ENCODE results near the gene AAK1.
"Not testable (repeated sequence)": the region's sequence is repeated elsewhere in the genome, so short reads cannot be mapped to it uniquely, and the experiment has no call there.

Gene AAK1

DNA sequence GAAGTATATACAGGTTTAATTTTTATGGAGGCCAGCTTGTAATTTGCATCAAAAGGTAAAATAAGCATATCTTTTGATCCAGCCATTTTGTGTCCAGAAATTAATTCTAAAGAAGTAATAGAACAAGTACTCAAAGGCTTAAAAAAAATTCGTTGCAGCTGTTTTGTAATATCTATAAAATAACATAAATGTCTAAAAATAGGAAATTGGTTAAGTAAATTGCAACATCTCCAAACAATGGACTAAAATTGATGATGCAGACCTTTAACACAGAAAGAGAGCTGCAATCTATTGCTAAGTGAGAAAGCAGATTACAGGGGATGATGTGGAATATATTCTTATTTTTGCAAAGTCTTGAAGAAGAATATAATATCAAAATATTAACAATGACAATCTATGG is 19.4 kb downstream of the AAK1 start:
- DNase-seq, result no peak

DNA sequence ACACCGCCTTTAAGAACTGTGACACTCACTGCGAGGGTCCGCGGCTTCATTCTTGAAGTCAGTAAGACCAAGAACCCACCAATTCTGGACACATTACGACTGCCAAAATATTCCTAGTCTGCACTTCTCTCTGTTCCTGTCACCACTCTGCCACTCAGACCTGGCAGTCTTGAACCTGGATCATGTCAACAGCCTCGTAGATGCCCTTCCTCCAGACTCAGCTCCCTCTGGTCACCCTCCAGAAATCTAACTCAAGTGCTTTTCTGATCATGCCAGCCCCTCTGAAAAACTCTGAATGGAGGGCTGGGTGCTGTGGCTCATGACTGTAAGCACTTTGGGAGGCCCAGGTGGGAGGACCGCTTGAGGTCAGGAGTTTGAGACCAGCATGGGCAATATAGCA is 20.3 kb downstream of the AAK1 start:
- no peak for DNase-seq

DNA sequence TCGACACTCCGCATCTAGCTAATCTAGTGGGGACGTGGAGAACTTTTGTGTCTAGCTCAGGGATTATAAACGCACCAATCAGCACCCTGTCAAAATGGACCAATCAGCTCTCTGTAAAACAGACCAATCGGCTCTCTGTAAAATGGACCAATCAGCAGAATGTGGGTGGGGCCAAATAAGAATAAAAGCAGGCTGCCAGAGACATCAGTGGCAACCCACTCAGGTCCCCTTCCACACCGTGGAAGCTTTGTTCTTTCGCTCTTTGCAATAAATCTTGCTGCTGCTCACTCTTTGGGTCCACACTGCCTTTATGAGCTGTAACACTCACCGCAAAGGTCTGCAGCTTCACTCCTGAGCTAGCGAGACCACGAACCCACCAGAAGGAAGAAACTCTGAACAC is 20.7 kb downstream of the AAK1 start:
- DNase-seq, result not testable (repeated sequence)

DNA sequence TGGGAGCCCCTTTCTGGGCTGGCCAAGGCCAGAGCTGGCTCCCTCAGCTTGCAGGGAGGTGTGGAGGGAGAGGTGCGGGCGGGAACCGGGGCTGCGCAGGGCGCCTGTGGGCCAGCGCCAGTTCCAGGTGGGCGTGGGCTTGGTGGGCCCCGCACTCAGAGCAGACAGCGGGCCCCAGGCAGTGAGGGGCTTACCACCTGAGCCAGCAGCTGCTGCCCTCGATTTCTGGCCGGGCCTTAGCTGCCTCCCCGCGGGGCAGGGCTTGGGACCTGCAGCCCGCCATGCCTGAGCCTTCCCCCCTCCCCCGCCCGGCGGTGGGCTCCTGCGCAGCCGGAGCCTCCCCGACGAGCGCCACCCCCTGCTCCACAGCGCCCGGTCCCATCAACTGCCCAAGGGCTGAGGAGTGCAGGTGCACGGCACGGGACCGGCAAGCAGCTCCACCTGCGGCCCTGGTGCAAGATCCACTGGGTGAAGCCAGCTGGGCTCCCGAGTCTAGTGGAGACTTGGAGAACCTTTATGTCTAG is 21.5 kb downstream of the AAK1 start:
- DNase-seq, result not testable (repeated sequence)

DNA sequence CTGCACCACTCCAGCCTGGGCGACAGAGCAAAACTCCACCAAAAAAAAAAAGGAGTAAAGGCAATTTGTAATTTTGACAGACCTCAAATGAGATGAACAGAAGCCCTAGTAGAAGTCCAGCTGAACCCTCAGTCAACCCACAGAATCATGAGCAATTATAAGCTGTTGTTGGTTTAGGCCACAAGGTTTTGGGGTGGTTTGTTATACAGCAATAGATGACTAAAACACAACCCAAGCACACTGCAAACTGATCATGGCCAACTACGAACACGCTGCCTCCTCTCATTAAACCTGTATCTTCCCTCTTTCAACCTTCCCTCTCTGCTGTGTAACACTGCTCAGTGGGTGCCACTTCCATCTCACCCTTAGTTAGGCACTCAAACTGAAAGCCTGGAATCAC is 22.1 kb downstream of the AAK1 start:
- no peak for DNase-seq

DNA sequence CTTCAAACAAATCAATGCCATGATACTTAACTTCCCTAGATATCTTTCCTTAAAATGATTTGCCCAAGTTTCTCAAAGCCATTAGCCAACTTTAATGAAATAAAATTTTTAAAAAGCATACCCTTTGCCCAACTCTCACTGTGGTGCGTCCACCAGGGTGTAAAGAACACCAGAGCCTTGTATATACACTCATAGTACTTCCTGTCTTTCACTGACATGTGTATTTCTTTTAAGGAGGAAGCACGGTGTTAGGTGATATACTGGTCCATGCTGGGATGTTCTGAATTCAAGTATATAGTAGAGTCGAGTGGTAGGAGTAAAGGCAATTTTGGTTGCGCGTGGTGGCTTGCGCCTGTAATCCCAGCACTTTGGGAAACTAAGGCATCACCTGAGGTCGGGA is 22.7 kb downstream of the AAK1 start:
- no peak for DNase-seq

DNA sequence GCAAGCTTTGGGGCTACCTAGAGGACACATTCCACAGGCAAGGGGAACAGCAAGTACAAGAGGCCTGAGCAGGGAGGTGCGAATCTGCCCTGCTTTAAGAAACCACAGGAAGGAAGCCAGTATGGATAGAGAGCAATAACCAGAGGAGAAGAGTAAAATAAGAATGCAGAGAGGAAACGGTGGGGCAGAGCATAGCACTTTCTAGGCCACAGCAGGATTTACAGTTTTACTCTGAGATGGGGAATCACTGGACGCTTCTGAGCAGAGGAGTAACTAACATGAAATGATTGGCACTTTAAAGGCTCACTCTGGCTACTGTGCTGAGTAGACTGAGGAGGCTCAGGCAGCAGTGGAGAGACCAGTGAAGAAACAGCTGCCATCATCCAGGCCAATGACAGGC is 23.8 kb downstream of the AAK1 start:
- no peak for DNase-seq

DNA sequence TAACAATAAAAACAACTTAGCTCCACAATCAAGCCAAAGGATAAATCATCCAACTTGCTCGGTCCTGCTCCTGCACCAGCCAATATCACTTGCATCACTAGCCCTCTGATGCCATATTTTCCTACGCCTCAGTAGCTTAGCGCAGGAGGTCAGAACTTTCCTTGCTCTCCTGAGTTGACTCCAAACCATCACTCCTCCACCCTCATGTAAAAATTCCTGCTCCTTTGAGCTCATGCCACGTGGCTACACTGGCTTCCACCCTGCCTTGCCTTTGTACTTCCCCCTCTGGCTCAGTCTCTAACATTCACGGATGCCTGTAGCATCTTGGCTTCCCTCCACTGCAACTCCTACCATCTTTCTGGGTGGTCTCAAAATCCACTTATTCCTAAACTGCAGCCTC is 25.2 kb downstream of the AAK1 start:
- no peak for DNase-seq

DNA sequence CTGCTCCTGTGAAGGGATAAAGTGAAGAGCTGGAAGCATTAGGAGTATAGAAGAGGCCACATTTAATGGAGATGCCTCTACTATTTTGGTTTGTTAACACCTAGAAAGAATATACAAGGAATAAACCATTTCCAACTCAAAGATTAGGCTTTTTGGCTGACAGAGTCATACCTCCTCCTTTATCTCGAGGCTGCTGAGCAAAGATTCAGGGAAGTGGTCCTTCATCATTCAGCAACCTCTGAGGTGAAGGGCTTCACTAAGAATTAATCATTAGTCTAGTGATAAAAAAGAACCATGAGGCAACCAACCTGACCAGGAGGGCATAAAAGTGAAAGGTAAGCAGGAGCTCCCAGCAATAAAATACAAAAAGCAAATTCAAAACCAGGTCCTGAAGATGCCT is 25.8 kb downstream of the AAK1 start:
- no peak for DNase-seq

DNA sequence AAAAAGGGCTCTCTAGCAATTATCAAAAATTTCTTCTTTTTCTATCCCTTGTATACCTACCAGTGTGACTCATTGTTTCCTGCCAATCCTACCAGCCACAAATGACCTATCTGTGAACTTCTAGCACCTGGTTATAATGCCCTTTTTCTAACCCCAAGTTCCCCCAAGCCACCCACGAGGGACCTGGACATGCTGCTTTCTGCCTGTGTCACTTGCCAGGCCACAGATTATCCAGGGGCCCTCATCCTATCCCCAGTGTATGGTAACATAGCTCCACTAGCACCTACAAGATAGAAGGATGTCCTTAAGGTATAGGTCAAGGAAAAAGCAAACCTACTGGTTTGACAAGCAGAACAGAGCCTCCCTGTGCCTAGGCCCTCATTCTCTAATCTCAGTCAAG is 26.8 kb downstream of the AAK1 start:
- no peak for DNase-seq

DNA sequence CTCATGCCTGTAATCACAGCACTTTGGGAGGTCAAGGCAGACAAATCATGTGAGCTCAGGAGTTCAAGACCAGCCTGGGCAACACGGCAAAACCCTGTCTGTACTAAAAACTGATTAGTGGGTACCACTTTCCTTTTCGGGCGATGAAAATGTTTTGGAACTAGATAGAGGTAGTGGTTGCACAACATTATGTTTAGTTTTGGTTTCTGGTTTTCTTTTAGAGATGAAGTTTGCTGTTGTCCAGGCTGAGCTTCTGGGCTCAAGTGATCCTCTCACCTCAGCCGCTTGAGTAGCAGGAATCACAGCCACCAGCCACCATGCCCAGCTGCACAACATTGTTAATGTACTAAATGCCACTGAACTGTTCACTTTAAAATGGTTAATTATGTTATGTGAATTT is 27.6 kb downstream of the AAK1 start:
- DNase-seq, result no peak

DNA sequence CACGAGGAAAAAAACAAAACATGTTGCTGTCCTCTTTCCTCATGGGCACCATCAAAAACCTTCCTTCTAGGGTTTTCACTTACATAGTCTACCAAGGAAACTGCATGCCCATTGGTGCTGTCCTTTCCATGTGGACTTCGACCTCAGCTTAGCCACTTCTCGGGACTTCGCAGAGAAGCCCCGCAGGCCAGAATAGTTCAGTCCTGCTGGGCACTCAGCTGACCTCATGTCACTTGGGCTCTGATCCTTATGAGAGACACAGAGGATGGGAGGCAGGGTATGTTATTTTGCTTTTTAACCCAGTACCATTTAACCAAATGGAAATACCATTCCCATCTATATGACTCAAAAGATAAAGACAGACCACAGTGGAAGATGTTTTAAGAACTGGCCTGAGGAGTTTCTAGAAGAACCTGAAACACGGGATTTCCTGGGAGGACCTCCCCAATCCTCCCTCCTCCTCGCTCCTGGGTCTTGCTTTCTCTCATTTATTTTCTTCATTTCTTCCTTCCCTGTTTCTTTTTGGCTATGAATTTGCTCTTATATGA is 28.4 kb downstream of the AAK1 start:
- DNase-seq, result no peak

DNA sequence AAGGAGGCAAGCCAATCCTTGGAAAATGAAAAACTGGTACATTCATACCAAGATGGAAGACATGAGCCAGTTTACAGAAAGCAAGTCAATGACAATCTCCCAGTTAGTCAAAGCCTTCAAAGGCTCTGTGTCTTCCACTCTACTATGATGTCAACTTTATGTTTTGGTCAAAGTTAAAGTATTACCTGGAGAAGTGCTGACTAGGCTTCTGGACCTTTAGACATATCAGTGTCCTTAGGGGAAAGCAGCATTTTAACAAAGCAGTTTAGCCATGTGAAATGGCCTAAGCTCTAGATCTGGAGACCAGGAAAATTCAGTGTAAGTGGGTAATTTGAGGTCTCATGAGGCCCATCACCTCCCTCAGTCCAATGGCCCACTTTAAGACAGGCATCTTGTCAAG is 30.8 kb downstream of the AAK1 start:
- DNase-seq, result no peak

DNA sequence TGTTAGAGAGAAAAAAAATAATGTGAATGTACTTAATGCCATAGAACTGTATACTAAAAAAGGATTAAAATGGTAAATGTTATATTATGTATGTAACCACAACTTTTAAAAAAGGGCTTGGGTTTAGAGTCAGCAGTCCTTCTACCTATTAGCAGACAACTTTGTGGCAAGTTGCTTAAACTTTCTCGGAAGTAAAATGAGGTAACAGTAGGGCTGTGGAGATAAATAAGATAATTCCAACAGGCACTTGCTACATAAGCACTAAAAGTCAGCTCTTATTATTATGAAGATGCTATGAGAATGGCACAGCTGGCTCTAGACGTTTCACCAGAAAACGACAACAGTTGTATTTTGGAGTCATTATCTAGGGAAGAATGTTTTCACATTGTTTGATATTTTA is 31.3 kb downstream of the AAK1 start:
- DNase-seq, result no peak

DNA sequence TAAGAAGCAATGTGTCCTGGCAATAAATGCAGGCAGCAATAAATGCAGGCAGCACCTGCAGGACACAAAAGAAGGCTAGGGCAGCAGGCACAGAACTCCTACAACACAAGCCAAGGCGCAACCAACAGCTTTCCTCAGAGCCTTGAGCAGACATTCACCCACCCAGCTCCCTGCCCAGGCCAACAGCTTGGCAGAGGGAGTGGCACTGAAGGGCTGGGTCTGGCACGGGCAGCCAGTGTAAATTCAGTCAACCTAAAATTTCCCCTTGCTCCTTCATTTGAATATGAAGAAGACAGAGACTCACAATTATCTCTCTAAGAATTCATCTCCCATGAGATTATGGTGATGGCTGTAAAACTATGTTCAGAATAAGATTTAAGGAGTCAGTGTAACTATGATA is 35.4 kb downstream of the AAK1 start:
- DNase-seq, result no peak

DNA sequence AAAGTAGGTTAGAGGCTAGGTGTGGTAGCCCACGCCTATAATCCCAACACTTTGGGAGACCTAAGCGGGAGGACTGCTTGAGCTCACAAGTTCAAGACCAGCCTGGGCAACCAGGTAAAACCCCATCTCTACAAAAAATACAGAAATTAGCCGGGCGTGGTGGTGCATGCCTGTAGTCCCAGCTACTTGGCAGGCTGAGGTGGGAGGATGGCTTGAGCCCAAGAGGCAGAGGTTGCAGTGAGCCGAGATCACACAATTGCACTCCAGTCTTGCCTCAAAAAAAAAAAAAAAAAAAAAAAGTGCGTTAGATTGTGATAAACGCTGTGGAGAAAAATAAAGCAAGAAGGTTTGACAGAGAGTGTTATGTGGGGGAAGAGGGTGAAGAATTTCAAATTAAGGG is 36.8 kb downstream of the AAK1 start:
- not testable (repeated sequence) for DNase-seq

DNA sequence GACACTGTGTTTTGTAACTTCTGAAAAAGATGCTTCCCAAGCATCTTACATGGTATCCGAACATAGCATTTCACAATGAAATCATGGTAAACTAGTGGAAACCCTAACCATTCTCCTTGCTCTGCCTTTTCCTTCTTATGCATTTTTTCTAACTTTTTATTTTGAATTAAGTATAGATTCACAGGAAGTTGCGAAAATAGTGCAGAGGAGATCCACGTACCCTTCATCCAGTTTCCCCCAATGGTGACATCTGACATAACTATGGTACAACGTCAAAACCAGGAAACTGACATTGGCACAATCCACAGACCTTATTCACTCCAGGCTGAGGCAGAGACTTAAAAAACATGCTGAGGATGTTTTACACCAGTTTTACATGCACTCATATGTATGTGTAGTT is 38.3 kb downstream of the AAK1 start:
- DNase-seq, result no peak

DNA sequence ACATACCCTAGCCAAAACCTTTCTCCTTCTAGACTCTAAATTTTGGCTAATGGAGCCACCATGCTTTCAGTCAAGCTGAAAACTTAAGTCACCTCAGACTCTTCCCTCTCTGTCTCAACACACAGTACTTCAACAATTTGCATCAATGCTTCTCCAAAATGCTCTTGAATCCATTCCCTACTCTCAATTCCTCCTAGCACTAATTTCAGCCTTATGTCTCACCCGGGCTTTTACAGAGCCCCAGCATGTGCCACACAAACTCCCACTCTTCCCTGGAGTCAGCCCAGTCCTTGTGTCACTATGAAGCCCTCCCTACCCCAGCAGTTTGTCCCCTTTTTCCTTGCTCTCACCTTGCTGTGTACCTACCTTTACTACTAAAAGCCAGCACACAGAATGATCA is 38.7 kb downstream of the AAK1 start:
- no peak for DNase-seq

DNA sequence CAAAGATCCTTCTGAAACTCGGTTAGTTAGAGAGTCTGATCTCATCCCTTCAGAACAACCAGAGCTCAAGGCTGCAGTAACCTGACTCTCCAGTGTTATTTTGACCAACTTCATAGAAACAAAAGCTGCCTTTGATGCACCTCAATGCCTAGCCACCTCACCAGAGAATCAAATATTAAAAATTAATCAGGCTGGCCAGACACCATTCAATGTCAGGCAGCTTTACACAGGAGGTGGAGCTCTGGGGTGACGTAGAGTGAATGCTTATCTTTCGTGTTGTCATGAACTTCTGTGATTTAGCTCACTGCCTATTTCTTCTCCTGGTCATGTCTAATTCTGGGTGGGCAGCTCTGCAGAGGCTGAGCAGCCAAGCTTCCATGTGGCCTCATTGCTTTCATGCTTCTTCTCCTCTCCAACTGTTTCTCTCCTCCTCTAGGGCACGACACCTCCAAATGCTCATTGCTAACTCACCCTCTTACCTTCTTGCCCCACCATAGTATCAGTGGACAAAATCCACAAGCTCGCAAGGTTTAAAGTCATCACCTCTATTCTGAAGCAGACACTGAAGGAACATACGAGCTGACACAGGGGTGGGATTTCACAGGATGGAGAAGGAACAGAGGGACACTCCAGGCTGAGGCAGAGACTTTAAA is 39.4 kb downstream of the AAK1 start:
- DNase-seq, result no peak

DNA sequence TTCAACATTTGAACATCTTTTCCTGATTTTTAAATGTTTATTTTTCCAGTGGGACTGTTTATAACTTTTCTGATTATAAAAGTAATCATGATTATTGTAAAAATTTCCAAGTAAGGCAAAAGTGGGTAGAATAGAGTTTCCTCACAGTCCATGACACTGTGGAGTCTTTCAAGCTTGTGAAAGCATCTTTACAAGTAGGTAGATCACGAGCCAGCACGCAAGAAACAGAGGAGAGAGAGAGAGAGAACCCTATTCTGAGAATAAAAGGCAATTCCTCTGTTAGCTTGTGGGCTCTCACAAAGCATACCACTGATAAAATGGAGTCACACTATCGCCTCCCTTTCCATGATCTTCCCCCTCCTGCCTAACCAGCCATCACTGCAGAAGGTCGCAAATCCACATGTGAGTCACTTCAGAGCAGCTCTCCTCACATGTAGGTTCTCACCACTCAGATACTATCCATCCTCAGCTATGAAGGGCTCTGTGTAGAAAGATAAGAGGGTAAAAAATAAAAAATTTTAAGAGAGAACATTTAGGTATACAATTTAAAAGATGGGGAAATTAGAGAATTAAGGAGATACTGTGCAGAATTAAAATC is 40.3 kb downstream of the AAK1 start:
- DNase-seq, result no peak

DNA sequence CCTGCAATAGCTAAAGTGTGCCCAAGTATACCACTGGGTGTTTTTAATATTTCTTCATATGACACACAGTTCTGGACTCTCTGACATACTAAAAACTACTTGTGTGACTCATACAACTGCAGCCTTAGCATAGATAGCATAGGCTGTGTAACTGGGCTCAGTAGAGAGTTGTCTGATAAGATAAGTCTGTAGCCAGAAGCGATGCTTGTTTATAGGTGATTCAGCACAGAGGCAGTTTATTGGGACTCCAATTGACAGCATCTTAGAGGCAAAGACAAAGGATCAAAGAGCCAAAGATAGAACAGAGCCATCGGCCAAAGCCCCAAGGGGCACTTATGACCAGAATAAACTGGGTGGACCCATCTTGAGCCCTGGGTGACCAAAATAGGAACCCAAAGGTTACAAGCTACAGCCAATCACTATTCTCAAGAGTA is 42.3 kb downstream of the AAK1 start:
- no peak for DNase-seq

DNA sequence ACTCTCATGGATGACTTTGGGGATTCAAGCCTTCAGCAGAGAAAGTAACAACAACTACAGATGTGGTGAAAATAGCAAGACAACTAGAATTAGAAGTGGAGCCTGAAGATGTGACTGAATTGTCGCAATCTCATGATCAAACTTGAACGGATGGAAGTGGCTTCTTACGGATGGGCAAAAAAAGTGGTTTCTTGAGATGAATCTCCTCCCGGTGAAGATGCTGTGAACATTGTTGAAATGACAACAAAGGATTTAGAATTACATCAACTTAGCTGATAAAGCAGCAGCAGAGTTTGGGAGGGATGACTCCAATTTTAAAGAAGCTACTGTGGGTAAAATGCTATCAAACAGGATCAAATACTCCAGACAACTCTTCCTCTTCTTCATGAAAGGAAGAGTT is 43.1 kb downstream of the AAK1 start:
- no peak for DNase-seq

DNA sequence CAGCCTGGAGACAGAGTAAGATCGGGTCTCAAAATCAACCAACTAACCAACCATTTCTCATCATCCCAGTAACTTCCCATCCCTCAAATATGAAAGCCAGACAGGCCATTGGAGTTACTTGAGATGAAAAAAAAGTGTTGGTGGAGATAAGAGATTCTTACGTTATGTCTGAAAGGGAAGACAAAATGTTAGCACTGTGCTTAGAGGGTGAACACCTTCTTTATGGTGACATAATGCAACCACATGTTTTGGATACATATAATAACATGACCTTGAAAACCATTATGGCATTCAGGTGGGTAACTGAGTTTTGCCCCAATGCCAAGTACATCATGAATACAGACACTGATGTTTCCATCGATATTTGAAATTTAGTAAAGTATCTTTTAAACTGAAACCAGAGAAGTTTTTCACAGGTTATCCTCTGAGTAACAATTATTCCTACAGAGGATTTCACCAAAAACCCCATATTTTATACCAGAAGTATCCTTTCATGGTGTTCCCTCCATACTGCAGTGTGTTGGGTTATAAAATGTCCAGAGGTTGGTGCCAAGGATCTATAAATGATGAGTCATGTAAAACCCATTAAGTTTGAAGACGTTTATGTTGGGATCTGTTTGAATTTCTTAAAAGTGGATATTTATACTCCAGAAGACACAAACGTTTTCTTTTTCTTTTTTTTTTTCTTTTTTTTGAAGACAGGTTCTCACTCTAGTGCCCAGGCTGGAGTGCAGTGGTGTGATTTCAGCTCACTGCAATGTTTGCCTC is 45.5 kb downstream of the AAK1 start:
- DNase-seq, result no peak

DNA sequence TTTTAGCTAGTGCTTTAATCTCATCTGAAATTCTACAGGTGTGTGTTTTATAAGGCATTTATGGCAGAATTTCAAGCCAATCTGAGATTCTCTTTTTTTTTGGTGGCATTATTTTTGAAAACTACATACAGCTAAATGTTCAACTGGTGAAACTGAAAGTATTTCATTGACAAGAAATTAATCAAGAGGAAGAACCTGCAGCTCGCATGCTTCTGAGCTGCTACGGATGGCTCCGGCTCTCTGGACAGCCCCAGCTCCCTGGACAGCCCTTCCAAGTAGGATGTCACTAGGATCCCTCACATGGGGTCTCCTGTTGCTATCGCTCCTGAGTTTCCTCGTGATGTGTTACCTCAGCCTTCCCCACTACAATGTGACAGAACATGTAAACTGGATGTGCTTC is 46.4 kb downstream of the AAK1 start:
- no peak for DNase-seq
